ENCODE measurements around the gene UBAC2.

Gene UBAC2

GRCh38 chr13:99421758-99422585, 221.3 kb downstream of the UBAC2 start:
- Histone ChIP-seq H3K27ac (no peak overlapping the region), H3K4me3 (ENCODE audit: low read depth, low read length) (no peak overlapping the region), H3K36me3 (replicated peaks) (no peaks in the 10 kb centered on the region), H3K27me3 (replicated peaks) (peaks cover 2% of the 10 kb centered on the region)
- TF ChIP-seq CTCF (IDR thresholded peaks at IDR 0.05; ENCODE audit: low read depth, low read length, missing control alignments) = no peak
- in situ Hi-C loops (cut with HindIII; ENCODE audit: low pct_ligation_motif_present, low sequenced_read_pairs) = no loop called here
- DNase-seq = no peak

GRCh38 chr13:99422586-99423220, 222.0 kb downstream of the UBAC2 start:
- no peak overlapping the region for H3K27ac ChIP-seq
- no peak for TF ChIP-seq CTCF (IDR thresholded peaks at IDR 0.05; ENCODE audit: low read depth, low read length, missing control alignments)
- H3K36me3 ChIP-seq (replicated peaks) = no peaks in the 10 kb centered on the region
- no peak for DNase-seq
- in situ Hi-C loops (cut with HindIII; ENCODE audit: low pct_ligation_motif_present, low sequenced_read_pairs) = no loop called here
- H3K27me3 ChIP-seq (replicated peaks) = peaks cover 2% of the 10 kb centered on the region
- no peak overlapping the region for H3K4me3 ChIP-seq (ENCODE audit: low read depth, low read length)

- TF ChIP-seq CTCF (IDR thresholded peaks at IDR 0.05; ENCODE audit: low read depth, low read length, missing control alignments) = no peak
- in situ Hi-C loops (cut with HindIII; ENCODE audit: low pct_ligation_motif_present, low sequenced_read_pairs) = no loop called here
- H3K27me3 ChIP-seq (replicated peaks) = peaks cover 2% of the 10 kb centered on the region
- no peak overlapping the region for H3K4me3 ChIP-seq (ENCODE audit: low read depth, low read length)
- no peaks in the 10 kb centered on the region for H3K36me3 ChIP-seq (replicated peaks)
- no peak for DNase-seq
- no peak overlapping the region for H3K27ac ChIP-seq
Observed at GRCh38 chr13:99425485-99426341, 225.1 kb downstream of the UBAC2 start.

- in situ Hi-C loops (cut with HindIII; ENCODE audit: low pct_ligation_motif_present, low sequenced_read_pairs) = no loop called here
- peaks cover 2% of the 10 kb centered on the region for H3K27me3 ChIP-seq (replicated peaks)
- H3K4me3 ChIP-seq (ENCODE audit: low read depth, low read length) = no peak overlapping the region
- TF ChIP-seq CTCF (IDR thresholded peaks at IDR 0.05; ENCODE audit: low read depth, low read length, missing control alignments) = no peak
- no peak overlapping the region for H3K27ac ChIP-seq
- DNase-seq = no peak
- no peaks in the 10 kb centered on the region for H3K36me3 ChIP-seq (replicated peaks)
Observed at GRCh38 chr13:99426426-99426825, 225.8 kb downstream of the UBAC2 start.

- in situ Hi-C loops (cut with HindIII; ENCODE audit: low pct_ligation_motif_present, low sequenced_read_pairs) = no loop called here
- DNase-seq = no peak
- TF ChIP-seq CTCF (IDR thresholded peaks at IDR 0.05; ENCODE audit: low read depth, low read length, missing control alignments) = no peak
- Histone ChIP-seq H3K27ac (no peak overlapping the region), H3K36me3 (replicated peaks) (no peaks in the 10 kb centered on the region), H3K27me3 (replicated peaks) (no peaks in the 10 kb centered on the region), H3K4me3 (ENCODE audit: low read depth, low read length) (no peak overlapping the region)
Observed at GRCh38 chr13:99429670-99430069, 229.0 kb downstream of the UBAC2 start.
